ENCODE data around the gene PRKAG2.

The PRKAG2 gene

DNA sequence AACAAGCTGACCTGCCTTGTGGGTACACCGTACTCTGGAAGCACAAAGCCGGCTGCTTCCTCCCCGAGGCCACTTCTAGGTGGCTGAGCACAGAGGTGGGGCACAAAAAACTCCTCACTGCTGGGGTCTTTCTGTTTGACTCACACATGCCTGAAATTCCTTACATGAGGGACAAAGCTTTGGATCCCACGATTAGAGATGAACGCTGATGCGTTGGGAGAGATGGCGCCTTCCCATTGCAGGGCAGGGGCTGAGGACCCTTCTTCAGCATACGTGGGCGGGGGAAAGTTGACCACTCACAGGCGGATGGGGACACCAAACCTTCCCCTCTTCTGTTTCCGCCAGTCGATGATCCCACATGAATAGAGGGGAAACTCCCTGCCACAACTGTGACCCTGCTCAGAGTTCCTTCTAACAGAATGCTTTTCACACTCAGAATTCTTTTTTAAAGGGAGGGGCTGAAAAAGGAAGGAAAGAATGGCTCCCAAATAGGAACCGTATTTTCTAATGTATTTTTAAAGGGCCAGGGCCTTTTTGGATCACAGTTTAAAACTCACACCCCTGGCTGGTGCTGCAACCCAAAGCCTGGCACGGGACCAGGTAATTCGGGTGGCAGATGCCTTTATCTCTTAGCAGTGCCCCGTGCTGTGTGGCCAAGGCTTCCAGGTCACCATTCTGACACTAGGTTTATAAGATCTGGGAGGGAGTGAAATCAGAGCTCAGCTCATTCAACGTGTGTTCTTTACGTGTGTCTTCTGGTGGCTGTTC is 134.0 kb downstream of the PRKAG2 start:
- peaks cover 14% of the 10 kb centered on the region for H3K4me1 ChIP-seq (ENCODE audit: control insufficient read depth, insufficient read depth, low read length)
- no peak for DNase-seq (ENCODE audit: low read depth)
- no peaks in the 10 kb centered on the region for H3K36me3 ChIP-seq (ENCODE audit: control insufficient read depth, insufficient read depth, low read length, severe bottlenecking)
- H3K9ac ChIP-seq (ENCODE audit: low read length) = no peak overlapping the region
- no peaks in the 10 kb centered on the region for H3K27me3 ChIP-seq (replicated peaks; ENCODE audit: control insufficient read depth, insufficient read depth, low read length)
- no peaks in the 10 kb centered on the region for H3K9me3 ChIP-seq (ENCODE audit: control insufficient read depth, low read length)
- no peak overlapping the region for H3K4me3 ChIP-seq (ENCODE audit: low read length)

DNA sequence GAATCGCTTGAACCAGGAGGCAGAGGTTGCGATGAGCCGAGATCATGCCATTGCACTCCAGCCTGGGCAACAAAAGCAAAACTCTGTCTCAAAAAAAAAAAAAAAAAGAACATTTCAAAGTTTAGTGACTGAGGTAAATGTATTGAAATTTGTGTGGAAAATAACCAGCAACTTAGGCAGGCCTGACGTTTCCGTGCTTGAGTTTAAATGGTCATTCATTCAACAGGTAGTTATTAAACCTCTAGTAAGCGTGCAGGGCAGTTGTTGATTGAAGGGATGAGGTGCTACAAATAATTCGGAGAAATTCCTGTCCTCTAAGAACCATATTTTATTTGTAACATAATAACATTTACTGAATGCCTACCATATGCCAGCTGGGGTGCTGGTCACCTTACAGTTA is 135.3 kb downstream of the PRKAG2 start:
- no peaks in the 10 kb centered on the region for H3K9me3 ChIP-seq (ENCODE audit: control insufficient read depth, low read length)
- no peaks in the 10 kb centered on the region for H3K36me3 ChIP-seq (ENCODE audit: control insufficient read depth, insufficient read depth, low read length, severe bottlenecking)
- H3K4me1 ChIP-seq (ENCODE audit: control insufficient read depth, insufficient read depth, low read length) = peaks cover 24% of the 10 kb centered on the region

DNA sequence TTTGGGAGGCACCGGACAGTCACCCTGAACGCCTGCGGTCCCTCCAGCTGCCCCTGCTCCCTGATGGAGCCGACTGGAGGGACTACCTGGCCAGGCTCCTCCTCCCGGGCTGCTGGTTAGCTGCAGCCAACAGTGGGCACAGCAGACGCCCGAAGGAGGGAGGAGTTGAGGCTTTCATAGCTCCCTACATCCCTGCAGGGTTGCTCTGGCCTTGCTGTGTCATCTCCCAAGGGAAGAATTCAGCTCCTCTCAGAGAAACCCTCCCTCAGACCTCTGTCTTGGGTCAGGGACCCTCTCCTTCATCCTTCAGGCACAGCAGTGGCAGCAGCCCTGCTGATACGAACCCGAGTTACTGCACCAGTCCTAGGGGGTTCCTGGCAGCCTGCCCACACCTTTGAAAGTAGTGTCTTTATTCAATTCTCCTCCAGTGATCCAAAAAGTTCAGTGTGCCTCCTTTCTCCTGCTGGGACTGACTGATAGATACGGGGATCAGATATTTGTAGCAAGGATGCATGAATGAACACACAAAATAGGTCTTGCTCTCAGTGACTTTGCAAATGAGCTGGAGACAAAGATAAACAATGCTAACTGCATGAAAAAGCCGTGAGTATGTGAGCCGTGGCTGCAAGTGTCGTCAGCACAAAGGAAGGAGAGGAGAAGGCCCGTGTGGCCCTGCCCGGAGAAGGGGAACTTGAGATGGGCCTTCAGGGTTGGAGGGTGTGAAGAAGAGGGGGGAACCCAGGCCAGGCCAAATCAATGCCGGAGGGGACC is 136.6 kb downstream of the PRKAG2 start:
- no peak for DNase-seq (ENCODE audit: low read depth)
- Histone ChIP-seq H3K36me3 (ENCODE audit: control insufficient read depth, insufficient read depth, low read length, severe bottlenecking) (no peaks in the 10 kb centered on the region), H3K4me3 (ENCODE audit: low read length) (no peak overlapping the region), H3K27me3 (replicated peaks; ENCODE audit: control insufficient read depth, insufficient read depth, low read length) (no peaks in the 10 kb centered on the region), H3K9me3 (ENCODE audit: control insufficient read depth, low read length) (no peaks in the 10 kb centered on the region), H3K4me1 (ENCODE audit: control insufficient read depth, insufficient read depth, low read length) (peaks cover 21% of the 10 kb centered on the region), H3K9ac (ENCODE audit: low read length) (no peak overlapping the region)

More for the DNA sequence above, 135.3 kb downstream of the PRKAG2 start:
- Histone ChIP-seq H3K9ac (ENCODE audit: low read length) (no peak overlapping the region), H3K27me3 (replicated peaks; ENCODE audit: control insufficient read depth, insufficient read depth, low read length) (no peaks in the 10 kb centered on the region), H3K4me3 (ENCODE audit: low read length) (no peak overlapping the region)
- no peak for DNase-seq (ENCODE audit: low read depth)

GRCh38 chr7:151738925-151739324 is 138.0 kb downstream of the PRKAG2 start:
- Histone ChIP-seq H3K36me3 (ENCODE audit: control insufficient read depth, insufficient read depth, low read length, severe bottlenecking) (no peaks in the 10 kb centered on the region), H3K9me3 (ENCODE audit: control insufficient read depth, low read length) (no peaks in the 10 kb centered on the region), H3K27me3 (replicated peaks; ENCODE audit: control insufficient read depth, insufficient read depth, low read length) (no peaks in the 10 kb centered on the region), H3K4me3 (ENCODE audit: low read length) (no peak overlapping the region), H3K4me1 (ENCODE audit: control insufficient read depth, insufficient read depth, low read length) (peaks cover 17% of the 10 kb centered on the region), H3K9ac (ENCODE audit: low read length) (no peak overlapping the region)
- DNase-seq (ENCODE audit: low read depth) = no peak

DNA sequence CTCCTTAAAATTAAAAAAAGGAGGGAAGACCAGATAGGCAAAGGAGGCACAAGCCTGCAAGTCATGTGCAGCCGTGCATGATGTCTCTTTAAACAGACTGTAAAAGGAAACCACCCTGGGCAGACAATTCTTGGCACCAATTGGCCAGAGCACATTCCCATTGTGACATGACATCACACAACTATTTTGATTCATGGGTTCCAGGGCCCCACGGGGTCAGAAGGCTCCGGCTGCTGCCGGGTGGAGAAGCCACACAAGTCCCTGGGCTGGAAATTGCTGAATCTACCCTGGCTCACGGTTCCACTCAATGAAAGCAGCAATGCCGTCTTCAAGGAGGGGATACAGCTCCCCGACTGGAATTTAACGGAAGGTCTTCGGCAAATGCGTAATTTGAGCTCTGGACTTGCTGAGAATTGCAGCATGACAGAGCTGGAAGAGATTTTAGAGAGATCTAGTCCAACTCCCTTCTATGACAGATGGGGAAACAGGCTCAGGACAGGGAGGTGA is 140.5 kb downstream of the PRKAG2 start:
- H3K9me3 ChIP-seq (ENCODE audit: control insufficient read depth, low read length) = no peaks in the 10 kb centered on the region
- peaks cover 19% of the 10 kb centered on the region for H3K4me1 ChIP-seq (ENCODE audit: control insufficient read depth, insufficient read depth, low read length)
- peak; percentile 97 for DNase-seq (ENCODE audit: low read depth)
- no peaks in the 10 kb centered on the region for H3K36me3 ChIP-seq (ENCODE audit: control insufficient read depth, insufficient read depth, low read length, severe bottlenecking)
- H3K4me3 ChIP-seq (ENCODE audit: low read length) = peak overlapping the region; percentile 72
- H3K9ac ChIP-seq (ENCODE audit: low read length) = peak overlapping the region; percentile 67
- H3K27me3 ChIP-seq (replicated peaks; ENCODE audit: control insufficient read depth, insufficient read depth, low read length) = no peaks in the 10 kb centered on the region

DNA sequence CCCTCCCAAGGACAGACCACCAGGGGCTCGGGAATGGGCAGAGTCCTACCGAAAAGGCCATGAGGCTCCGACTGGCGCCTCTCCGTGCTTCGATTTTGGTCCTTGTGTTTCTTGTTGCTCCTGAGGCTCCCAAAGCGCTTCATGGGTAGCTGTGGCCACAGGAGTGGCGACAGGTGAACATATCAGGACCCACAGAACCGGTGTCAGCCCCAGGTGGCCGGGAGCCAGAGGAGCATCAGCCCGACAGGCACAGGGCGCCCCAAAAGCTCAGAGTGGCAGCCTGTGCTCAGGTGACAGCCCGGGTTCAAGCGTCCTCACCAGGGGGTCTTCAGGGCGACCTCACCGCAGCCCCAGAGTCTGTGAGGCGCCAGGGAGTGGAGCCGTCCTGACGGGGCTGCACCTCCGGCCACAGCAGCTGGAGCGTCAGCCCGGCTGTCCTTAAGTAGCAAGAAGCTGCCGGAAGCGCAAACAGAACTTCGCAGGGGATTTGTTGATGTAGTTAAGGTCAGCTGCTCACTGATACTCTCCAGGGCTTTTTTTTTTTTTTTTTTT is 141.0 kb downstream of the PRKAG2 start:
- Histone ChIP-seq H3K4me3 (ENCODE audit: low read length) (peak overlapping the region; percentile 72), H3K4me1 (ENCODE audit: control insufficient read depth, insufficient read depth, low read length) (peaks cover 24% of the 10 kb centered on the region), H3K27me3 (replicated peaks; ENCODE audit: control insufficient read depth, insufficient read depth, low read length) (no peaks in the 10 kb centered on the region), H3K36me3 (ENCODE audit: control insufficient read depth, insufficient read depth, low read length, severe bottlenecking) (no peaks in the 10 kb centered on the region), H3K9me3 (ENCODE audit: control insufficient read depth, low read length) (no peaks in the 10 kb centered on the region), H3K9ac (ENCODE audit: low read length) (peak overlapping the region; percentile 62)
- no peak for DNase-seq (ENCODE audit: low read depth)

DNA sequence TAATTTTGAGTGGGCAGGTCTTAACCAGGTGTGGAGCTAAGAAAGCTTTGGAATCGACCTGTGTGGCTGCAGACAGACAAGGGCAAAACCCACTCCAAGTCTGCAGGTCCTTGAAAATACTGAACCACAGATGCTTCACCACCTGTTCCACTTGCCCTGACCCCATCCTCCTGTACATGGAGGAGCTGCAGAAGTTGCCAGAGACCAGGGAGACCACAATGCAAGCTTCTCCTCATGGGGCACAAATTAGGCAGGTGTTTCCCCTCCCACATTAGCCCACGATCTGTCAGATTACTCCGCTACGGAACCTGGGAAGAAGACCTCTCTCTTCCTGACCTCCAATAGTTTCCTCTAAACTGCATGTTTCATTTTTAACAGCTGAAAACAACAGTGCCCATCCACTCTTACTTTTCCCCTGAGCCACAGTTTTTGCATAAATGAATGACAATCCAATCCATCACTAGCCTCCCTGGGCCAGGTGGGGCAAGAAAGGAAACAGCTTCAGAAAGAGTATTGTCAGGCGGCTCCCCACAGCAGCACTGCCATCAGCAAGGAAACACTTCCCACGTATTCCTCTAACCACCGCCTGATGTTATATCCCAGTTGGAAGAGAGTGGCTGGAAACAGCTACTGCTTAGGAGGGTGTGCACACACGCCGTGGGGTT is 141.6 kb downstream of the PRKAG2 start:
- no peak for DNase-seq (ENCODE audit: low read depth)
- peak overlapping the region; percentile 62 for H3K9ac ChIP-seq (ENCODE audit: low read length)
- H3K27me3 ChIP-seq (replicated peaks; ENCODE audit: control insufficient read depth, insufficient read depth, low read length) = no peaks in the 10 kb centered on the region
- H3K4me3 ChIP-seq (ENCODE audit: low read length) = peak overlapping the region; percentile 72
- H3K4me1 ChIP-seq (ENCODE audit: control insufficient read depth, insufficient read depth, low read length) = peaks cover 28% of the 10 kb centered on the region
- H3K9me3 ChIP-seq (ENCODE audit: control insufficient read depth, low read length) = no peaks in the 10 kb centered on the region
- no peaks in the 10 kb centered on the region for H3K36me3 ChIP-seq (ENCODE audit: control insufficient read depth, insufficient read depth, low read length, severe bottlenecking)

DNA sequence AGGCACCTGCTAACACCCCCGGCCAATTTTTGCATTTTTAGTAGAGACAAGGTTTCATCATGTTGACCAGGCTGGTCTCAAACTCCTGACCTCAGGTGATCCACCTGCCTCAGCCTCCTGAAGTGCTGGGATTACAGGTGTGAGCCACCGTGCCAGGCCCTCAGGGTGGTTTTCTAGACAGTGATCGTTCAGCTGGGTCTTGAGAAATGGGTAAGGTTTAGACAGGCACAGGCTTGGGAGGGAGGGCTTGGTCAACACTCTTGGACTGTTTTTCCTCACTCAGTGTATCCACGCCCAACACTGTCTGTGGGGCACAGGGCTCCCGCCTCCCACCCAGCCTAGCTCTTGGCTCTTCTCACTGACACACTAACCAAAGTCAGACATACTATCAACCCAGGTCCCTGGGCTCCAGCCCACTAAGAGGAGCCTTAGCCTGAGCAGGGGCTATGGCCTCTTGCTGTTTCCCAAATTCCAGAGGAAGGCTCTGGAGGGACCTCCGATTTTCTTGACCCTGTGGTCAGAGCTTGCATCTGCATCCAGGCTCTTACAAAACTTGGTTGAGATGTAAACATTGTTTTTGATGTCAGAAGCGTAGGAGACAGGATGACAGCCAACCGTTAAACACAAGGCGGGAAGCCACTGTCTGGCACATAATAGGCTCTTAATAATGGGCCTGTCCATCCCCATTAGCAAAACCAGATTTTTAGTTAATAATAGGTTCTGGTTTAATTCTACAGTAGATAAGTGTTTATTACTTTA is 143.9 kb downstream of the PRKAG2 start:
- H3K9ac ChIP-seq (ENCODE audit: low read length) = no peak overlapping the region

GRCh38 chr7:151732292-151732691 is 144.6 kb downstream of the PRKAG2 start:
- Histone ChIP-seq H3K9ac (ENCODE audit: low read length) (no peak overlapping the region), H3K36me3 (ENCODE audit: control insufficient read depth, insufficient read depth, low read length, severe bottlenecking) (no peaks in the 10 kb centered on the region), H3K9me3 (ENCODE audit: control insufficient read depth, low read length) (no peaks in the 10 kb centered on the region), H3K27me3 (replicated peaks; ENCODE audit: control insufficient read depth, insufficient read depth, low read length) (no peaks in the 10 kb centered on the region), H3K4me3 (ENCODE audit: low read length) (no peak overlapping the region), H3K4me1 (ENCODE audit: control insufficient read depth, insufficient read depth, low read length) (peaks cover 34% of the 10 kb centered on the region)
- no peak for DNase-seq (ENCODE audit: low read depth)

More for the DNA sequence above, 143.9 kb downstream of the PRKAG2 start:
- Histone ChIP-seq H3K36me3 (ENCODE audit: control insufficient read depth, insufficient read depth, low read length, severe bottlenecking) (no peaks in the 10 kb centered on the region), H3K4me3 (ENCODE audit: low read length) (no peak overlapping the region), H3K9me3 (ENCODE audit: control insufficient read depth, low read length) (no peaks in the 10 kb centered on the region), H3K4me1 (ENCODE audit: control insufficient read depth, insufficient read depth, low read length) (peaks cover 31% of the 10 kb centered on the region), H3K27me3 (replicated peaks; ENCODE audit: control insufficient read depth, insufficient read depth, low read length) (no peaks in the 10 kb centered on the region)
- no peak for DNase-seq (ENCODE audit: low read depth)

- Histone ChIP-seq H3K27me3 (replicated peaks; ENCODE audit: control insufficient read depth, insufficient read depth, low read length) (no peaks in the 10 kb centered on the region), H3K4me1 (ENCODE audit: control insufficient read depth, insufficient read depth, low read length) (peaks cover 29% of the 10 kb centered on the region), H3K9ac (ENCODE audit: low read length) (no peak overlapping the region), H3K36me3 (ENCODE audit: control insufficient read depth, insufficient read depth, low read length, severe bottlenecking) (no peaks in the 10 kb centered on the region), H3K9me3 (ENCODE audit: control insufficient read depth, low read length) (no peaks in the 10 kb centered on the region), H3K4me3 (ENCODE audit: low read length) (no peak overlapping the region)
- no peak for DNase-seq (ENCODE audit: low read depth)
These were observed 145.9 kb downstream of the PRKAG2 start for GRCh38 chr7:151731022-151731441.
